Activated naive CD8-positive, alpha-beta T cell treated with anti-CD3 and anti-CD28 coated beads for 36 hours (primary cell): ENCODE data around the gene KRTAP4-8. TPM values are rescaled to one million over a fixed set of nuclear protein-coding genes. Genes with fewer than 3 reads are reported as not detected.
"Not testable (repeated sequence)": the region's sequence is repeated elsewhere in the genome, so short reads cannot be mapped to it uniquely, and the experiment has no call there.

Experiments used
- DNase-seq: peaks from one replicate; pipeline ENCODE4 v3.0.0; 2021
- H3K27ac Mint-ChIP-seq: one replicate; pipeline ENCODE4 v1.8.0; 2022; ENCODE audit warnings: mild to moderate bottlenecking, moderate library complexity, mixed read lengths
- H3K27me3 Mint-ChIP-seq: one replicate; pipeline ENCODE4 v1.8.0; 2022; ENCODE audit warnings: mild to moderate bottlenecking, mixed read lengths
- H3K36me3 Mint-ChIP-seq: one replicate; pipeline ENCODE4 v1.8.0; 2021; ENCODE audit warnings: mild to moderate bottlenecking, mixed read lengths
- H3K4me1 Mint-ChIP-seq: one replicate; pipeline ENCODE4 v1.8.0; 2021; ENCODE audit warnings: mixed read lengths
- H3K4me3 Mint-ChIP-seq: one replicate; pipeline ENCODE4 v1.8.0; 2022; ENCODE audit warnings: mild to moderate bottlenecking, moderate library complexity, mixed read lengths
- H3K9me3 Mint-ChIP-seq: one replicate; pipeline ENCODE4 v1.8.0; 2022; ENCODE audit warnings: mixed read lengths
- total RNA-seq, 2 experiments: library from RNA; stranded (reverse); gene quantifications; one replicate each; pipeline ENCODE4 v1.2.3, GENCODE V29; 2021

Gene KRTAP4-8
- not detected for total RNA-seq

- no peak within 1 kb of the TSS for H3K27ac Mint-ChIP-seq
- H3K4me3 Mint-ChIP-seq, result no peak within 1 kb of the TSS
- peaks cover 3% of the 10 kb centered on the region for H3K27me3 Mint-ChIP-seq
- no peaks in the 10 kb centered on the region for H3K36me3 Mint-ChIP-seq
- peaks cover 9% of the 10 kb centered on the region for H3K4me1 Mint-ChIP-seq
- peaks cover under 1% of the 10 kb centered on the region for H3K9me3 Mint-ChIP-seq
- DNase-seq, result no peak
Observed at GRCh38 chr17:41098042-41098441, at the start of gene KRTAP4-8. KRTAP4-8 (minus strand) TSS chr17:41098142; CDS start chr17:41098084, 58 bp downstream.

- H3K36me3 Mint-ChIP-seq, result peaks cover 4% of the 10 kb centered on the region
- no peaks in the 10 kb centered on the region for H3K27me3 Mint-ChIP-seq
- H3K27ac Mint-ChIP-seq, result no peak overlapping the region
- peaks cover 23% of the 10 kb centered on the region for H3K9me3 Mint-ChIP-seq
- H3K4me1 Mint-ChIP-seq, result no peaks in the 10 kb centered on the region
- no peak for DNase-seq
- no peak overlapping the region for H3K4me3 Mint-ChIP-seq
Observed at GRCh38 chr17:41145261-41145660, 47.3 kb upstream of the KRTAP4-8 start.

- H3K27me3 Mint-ChIP-seq, result no peaks in the 10 kb centered on the region
- no peak overlapping the region for H3K27ac Mint-ChIP-seq
Observed at GRCh38 chr17:41144846-41145245, 46.9 kb upstream of the KRTAP4-8 start.

DNA sequence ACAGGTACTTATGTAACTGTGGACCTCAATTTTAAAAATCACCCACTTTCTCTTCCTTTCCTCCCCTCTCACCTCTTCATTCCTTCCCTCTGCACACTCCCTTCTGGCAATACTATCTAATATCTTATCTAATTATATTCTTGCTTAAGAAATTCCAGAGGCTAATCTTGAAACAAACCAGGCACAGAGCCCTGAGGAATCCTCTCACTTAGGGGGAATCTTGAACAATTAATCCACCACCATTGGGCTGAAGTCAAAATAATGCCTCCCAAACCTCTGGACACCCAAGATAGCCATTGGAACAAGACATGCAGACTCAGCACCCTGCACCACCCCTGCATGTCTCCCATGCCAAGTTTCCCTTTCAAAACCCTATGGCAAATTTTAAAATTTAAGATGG is 43.4 kb upstream of the KRTAP4-8 start:
- Mint-ChIP-seq H3K27me3 (no peaks in the 10 kb centered on the region), H3K4me1 (no peaks in the 10 kb centered on the region), H3K9me3 (peaks cover 32% of the 10 kb centered on the region), H3K27ac (no peak overlapping the region), H3K36me3 (peaks cover 7% of the 10 kb centered on the region), H3K4me3 (no peak overlapping the region)
- no peak for DNase-seq

More at GRCh38 chr17:41144846-41145245, 46.9 kb upstream of the KRTAP4-8 start:
- DNase-seq, result no peak
- H3K4me3 Mint-ChIP-seq, result no peak overlapping the region
- H3K4me1 Mint-ChIP-seq, result no peaks in the 10 kb centered on the region
- peaks cover 4% of the 10 kb centered on the region for H3K36me3 Mint-ChIP-seq
- H3K9me3 Mint-ChIP-seq, result peaks cover 23% of the 10 kb centered on the region

- H3K4me3 Mint-ChIP-seq, result no peak within 1 kb of the TSS
- H3K27ac Mint-ChIP-seq, result no peak within 1 kb of the TSS
- DNase-seq, result no peak
- no peaks in the 10 kb centered on the region for H3K27me3 Mint-ChIP-seq
- H3K9me3 Mint-ChIP-seq, result peaks cover 33% of the 10 kb centered on the region
- H3K36me3 Mint-ChIP-seq, result peaks cover 7% of the 10 kb centered on the region
- no peaks in the 10 kb centered on the region for H3K4me1 Mint-ChIP-seq
Observed at GRCh38 chr17:41140360-41141131, 42.6 kb upstream of the KRTAP4-8 start, which contains the start of gene KRTAP4-6. KRTAP4-6 (minus strand) TSS chr17:41140544; CDS start chr17:41140487, 57 bp downstream.

- not testable (repeated sequence) for H3K27ac Mint-ChIP-seq, H3K36me3 Mint-ChIP-seq, H3K4me1 Mint-ChIP-seq, H3K27me3 Mint-ChIP-seq, DNase-seq, H3K4me3 Mint-ChIP-seq
- peaks cover 31% of the 10 kb centered on the region for H3K9me3 Mint-ChIP-seq
Observed at GRCh38 chr17:41139865-41140264, 41.9 kb upstream of the KRTAP4-8 start.

DNA sequence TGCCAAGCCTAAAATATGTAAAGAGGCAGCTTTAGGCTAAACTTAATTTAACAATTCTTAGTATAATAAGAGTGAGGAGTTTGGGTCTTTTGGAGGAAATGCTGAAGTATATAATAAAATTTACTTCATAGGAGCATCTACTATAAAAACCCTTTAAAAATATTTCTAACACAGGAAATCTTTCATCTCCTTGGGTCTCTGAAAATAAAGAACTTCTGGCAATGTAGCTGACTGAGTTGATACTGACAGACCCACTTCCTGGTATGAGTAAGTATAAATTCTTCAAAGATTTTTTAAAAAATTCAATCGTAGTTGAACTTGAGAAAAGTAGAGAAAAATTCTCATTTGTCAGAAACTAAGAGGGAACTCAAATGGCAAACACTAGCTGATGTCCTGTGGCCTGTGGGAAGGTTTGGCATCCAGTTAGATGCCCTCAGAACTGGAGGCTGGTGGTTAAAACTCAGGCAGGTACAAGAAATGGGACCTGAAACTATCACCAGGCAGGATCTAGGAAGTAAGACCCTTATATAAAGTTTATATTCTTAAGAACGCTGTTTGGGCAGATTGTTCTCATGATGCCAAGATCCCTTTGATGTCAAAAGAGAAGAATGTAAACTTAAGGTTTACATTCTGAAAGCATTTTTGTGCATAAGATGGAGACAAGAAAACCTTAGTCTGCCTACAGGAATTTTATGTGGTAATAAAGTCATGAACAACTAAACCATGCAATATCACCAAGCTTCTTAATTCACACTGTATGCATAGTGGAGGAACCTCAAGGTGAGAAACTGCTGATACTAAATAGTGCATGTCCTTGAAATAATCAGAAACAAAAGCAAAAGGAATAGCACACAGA is 36.2 kb upstream of the KRTAP4-8 start:
- no peaks in the 10 kb centered on the region for H3K36me3 Mint-ChIP-seq
- H3K27me3 Mint-ChIP-seq, result no peaks in the 10 kb centered on the region
- H3K9me3 Mint-ChIP-seq, result peaks cover 13% of the 10 kb centered on the region
- H3K27ac Mint-ChIP-seq, result peak overlapping the region; percentile 64
- DNase-seq, result no peak
- no peak overlapping the region for H3K4me3 Mint-ChIP-seq
- H3K4me1 Mint-ChIP-seq, result peaks cover 22% of the 10 kb centered on the region

- Mint-ChIP-seq H3K27ac (peak overlapping the region; percentile 44), H3K4me1 (peaks cover 22% of the 10 kb centered on the region), H3K36me3 (no peaks in the 10 kb centered on the region), H3K9me3 (peaks cover 14% of the 10 kb centered on the region), H3K27me3 (no peaks in the 10 kb centered on the region), H3K4me3 (no peak overlapping the region)
- DNase-seq, result no peak
Observed at GRCh38 chr17:41131979-41132378, 34.0 kb upstream of the KRTAP4-8 start.

DNA sequence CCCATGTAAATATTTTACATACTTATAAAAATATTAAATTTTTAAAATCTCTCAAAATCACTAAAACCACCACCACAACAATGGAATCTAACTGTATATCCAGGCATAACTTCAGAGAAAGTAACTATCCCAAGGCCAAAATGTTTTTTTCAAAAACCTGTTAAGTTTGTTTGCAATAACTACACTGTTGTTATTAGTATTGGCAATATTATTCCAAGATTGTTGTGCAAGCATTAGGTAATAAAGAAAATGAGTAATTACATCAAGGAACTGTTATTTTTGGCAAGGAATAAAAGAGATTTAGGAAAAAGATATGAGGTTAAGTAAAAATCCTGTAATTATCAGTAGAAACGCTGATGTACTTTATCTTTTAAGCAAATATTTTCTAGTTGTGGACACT is 29.4 kb upstream of the KRTAP4-8 start:
- H3K27me3 Mint-ChIP-seq, result no peaks in the 10 kb centered on the region
- H3K4me3 Mint-ChIP-seq, result no peak overlapping the region
- H3K36me3 Mint-ChIP-seq, result peaks cover 4% of the 10 kb centered on the region
- DNase-seq, result no peak
- peaks cover 40% of the 10 kb centered on the region for H3K4me1 Mint-ChIP-seq
- peaks cover 18% of the 10 kb centered on the region for H3K9me3 Mint-ChIP-seq
- no peak overlapping the region for H3K27ac Mint-ChIP-seq

GRCh38 chr17:41126412-41126811 is 28.5 kb upstream of the KRTAP4-8 start:
- no peaks in the 10 kb centered on the region for H3K27me3 Mint-ChIP-seq
- peaks cover 19% of the 10 kb centered on the region for H3K9me3 Mint-ChIP-seq
- no peak overlapping the region for H3K4me3 Mint-ChIP-seq
- H3K4me1 Mint-ChIP-seq, result peaks cover 31% of the 10 kb centered on the region
- DNase-seq, result no peak
- H3K27ac Mint-ChIP-seq, result no peak overlapping the region
- H3K36me3 Mint-ChIP-seq, result peaks cover 4% of the 10 kb centered on the region

- Mint-ChIP-seq H3K36me3 (peaks cover 7% of the 10 kb centered on the region), H3K4me3 (no peak overlapping the region), H3K27me3 (no peaks in the 10 kb centered on the region), H3K27ac (no peak overlapping the region), H3K4me1 (peaks cover 36% of the 10 kb centered on the region), H3K9me3 (peaks cover 19% of the 10 kb centered on the region)
- DNase-seq, result no peak
Observed at GRCh38 chr17:41125064-41125463, 27.1 kb upstream of the KRTAP4-8 start.

- not testable (repeated sequence) for H3K4me3 Mint-ChIP-seq, H3K27me3 Mint-ChIP-seq, H3K36me3 Mint-ChIP-seq, DNase-seq
- H3K9me3 Mint-ChIP-seq, result peaks cover 16% of the 10 kb centered on the region
- peaks cover 37% of the 10 kb centered on the region for H3K4me1 Mint-ChIP-seq
- peak within 1 kb of the TSS; percentile 4 for H3K27ac Mint-ChIP-seq
Observed at GRCh38 chr17:41123991-41124371, 26.0 kb upstream of the KRTAP4-8 start, which contains the start of gene KRTAP4-12. KRTAP4-12 (minus strand) TSS chr17:41124182; CDS start chr17:41124122, 60 bp downstream.

- H3K4me3 Mint-ChIP-seq, H3K27me3 Mint-ChIP-seq, DNase-seq, H3K36me3 Mint-ChIP-seq: not testable (repeated sequence)
- Mint-ChIP-seq H3K4me1 (peaks cover 40% of the 10 kb centered on the region), H3K9me3 (peaks cover 12% of the 10 kb centered on the region), H3K27ac (peak overlapping the region; percentile 4)
Observed at GRCh38 chr17:41123292-41123990, 25.5 kb upstream of the KRTAP4-8 start.

GRCh38 chr17:41121742-41122141 is 23.8 kb upstream of the KRTAP4-8 start:
- peaks cover 12% of the 10 kb centered on the region for H3K9me3 Mint-ChIP-seq
- no peak overlapping the region for H3K4me3 Mint-ChIP-seq
- peaks cover 7% of the 10 kb centered on the region for H3K36me3 Mint-ChIP-seq
- DNase-seq, result no peak
- peaks cover 40% of the 10 kb centered on the region for H3K4me1 Mint-ChIP-seq
- no peak overlapping the region for H3K27ac Mint-ChIP-seq
- H3K27me3 Mint-ChIP-seq, result no peaks in the 10 kb centered on the region
